HepG2 (cell line): ENCODE measurements around the gene NAA25. TPM values are rescaled to one million over a fixed set of nuclear protein-coding genes. Genes with fewer than 3 reads are reported as not detected.
A peak's percentile ranks its signal among the peaks of the same experiment; 100 is the strongest.
"Not testable (repeated sequence)": the region's sequence is repeated elsewhere in the genome, so short reads cannot be mapped to it uniquely, and the experiment has no call there.

Source experiments
- ATAC-seq: fragments of 200-7000 bp; cut with Tn5 transposase; 3 replicates; pipeline ENCODE4 v1.9.1; 2020; ENCODE audit warnings: mild to moderate bottlenecking, moderate library complexity
- BruUV-seq: library from RNA; stranded (reverse); fragments of 400-500 nt; replicated peaks from 2 replicates; lab custom pipeline; 2021; lab: Mats Ljungman, UMichigan
- CTCF ChIA-PET: fragments of 300-600 bp; formaldehyde crosslinking; extraction: SDS; loops from one replicate; lab custom pipeline; 2021; ENCODE audit warnings: low total read pairs, inconsistent platforms, low intra/inter-chr PET ratio; lab: Yijun Ruan, JAX
- POLR2A ChIA-PET: fragments of 350-600 bp; sonication (Branson Sonifier 250); formaldehyde crosslinking; loops from one replicate; lab custom pipeline; 2020; ENCODE audit warnings: antibody characterized with exemption, inconsistent platforms; lab: Yijun Ruan, JAX
- DNase-seq: peaks from one replicate; pipeline ENCODE4 v3.0.0-alpha.2; 2015; ENCODE audit warnings: low spot score
- FAIRE-seq: peaks from 3 replicates; lab custom pipeline; 2011; peaks lifted over from hg19 to GRCh38; lab: Jason Lieb, UNC
- H2AFZ ChIP-seq: one replicate; pipeline ENCODE4 v1.6.1; 2011; ENCODE audit warnings: low read length, inconsistent platforms
- H3K27ac ChIP-seq: fragments of 300-600 bp; 3 replicates; pipeline ENCODE4 v1.8.0; 2011; ENCODE audit warnings: mixed run types, mild to moderate bottlenecking, mixed read lengths, low read length, inconsistent platforms; ENCODE audit not compliant: insufficient read depth; ENCODE audit errors: extremely low read length
- H3K27me3 ChIP-seq, 2 experiments: fragments of 200-600 bp in 1 of 2; 2 replicates in 1 of 2; 3 replicates in 1 of 2; pipeline versions ENCODE4 v1.6.0 to v1.8.0; 2011; ENCODE audit warnings: low read length in 2 of 2, mild to moderate bottlenecking in 2 of 2, moderate library complexity in 2 of 2, inconsistent platforms in 1 of 2; ENCODE audit not compliant: insufficient read depth in 2 of 2, control insufficient read depth in 1 of 2
- H3K36me3 ChIP-seq, 2 experiments: fragments of 200-600 bp in 1 of 2; replicated peaks in 1 of 2; 2 replicates in 1 of 2; 3 replicates in 1 of 2; pipeline versions ENCODE4 v1.5.1 to v1.8.0; 2011; ENCODE audit warnings: low read length in 2 of 2, inconsistent platforms in 1 of 2; ENCODE audit not compliant: insufficient read depth in 2 of 2, control insufficient read depth in 1 of 2
- H3K4me1 ChIP-seq: 2 replicates; pipeline ENCODE4 v1.5.1; 2012; ENCODE audit warnings: low read length, inconsistent platforms; ENCODE audit not compliant: insufficient read depth
- H3K4me2 ChIP-seq: 2 replicates; pipeline ENCODE4 v1.6.0; 2011; ENCODE audit warnings: low read depth, low read length, inconsistent platforms
- H3K4me3 ChIP-seq, 3 experiments: fragments of 200-600 bp in 1 of 3; sonication (generic), shearing (Covaris generic) in 1 of 3; replicated peaks in 1 of 3; 2 replicates each; pipeline ENCODE4 v1.5.1; 2011 to 2016; ENCODE audit warnings: low read length in 3 of 3, inconsistent platforms in 2 of 3, low read depth in 2 of 3, mild to moderate bottlenecking in 2 of 3, control low read depth in 1 of 3, mixed read lengths in 1 of 3; ENCODE audit not compliant: insufficient read depth in 1 of 3
- H3K79me2 ChIP-seq: one replicate; pipeline ENCODE4 v1.6.1; 2011; ENCODE audit warnings: low read length, inconsistent platforms; ENCODE audit not compliant: insufficient read depth
- H3K9ac ChIP-seq: 2 replicates; pipeline ENCODE4 v1.6.0; 2011; ENCODE audit warnings: mild to moderate bottlenecking, low read depth, low read length, inconsistent platforms; ENCODE audit not compliant: insufficient read depth
- H3K9me3 ChIP-seq: 2 replicates; pipeline ENCODE4 v1.5.1; 2012; ENCODE audit warnings: mild to moderate bottlenecking, low read length
- H4K20me1 ChIP-seq: 2 replicates; pipeline ENCODE4 v1.6.0; 2011; ENCODE audit warnings: inconsistent platforms, mild to moderate bottlenecking, low read length, moderate library complexity; ENCODE audit not compliant: insufficient read depth
- NFIB ChIP-seq: sonication (generic); formaldehyde crosslinking; IDR thresholded peaks from 2 replicates; pipeline ENCODE4 v1.9.0; 2021; ENCODE audit warnings: missing genetic modification reagents, mild to moderate bottlenecking, borderline replicate concordance
- RBM22 ChIP-seq: fragments of 200-400 bp; formaldehyde crosslinking; optimal IDR thresholded peaks from 2 replicates; pipeline ENCODE3; 2017; ENCODE audit warnings: mild to moderate bottlenecking, low read length, moderate library complexity
- ZNF121 ChIP-seq: sonication (generic); formaldehyde crosslinking; IDR thresholded peaks from 2 replicates; pipeline ENCODE4 v1.5.0; 2020; ENCODE audit warnings: mild to moderate bottlenecking, missing genetic modification reagents
- WGBS: methylation state at CpG from one replicate; pipeline ENCODE4 v1.1.6; 2017; ENCODE audit warnings: low lambda C conversion rate; 5-methylcytosine and 5-hydroxymethylcytosine counted together
- in situ Hi-C: cut with HindIII; loops from 2 replicates; pipeline ENCODE4 v1.10.0; 2017; ENCODE audit warnings: low pct_unique_long_range_greater_than_20kb; ENCODE audit not compliant: extremely low pct_ligation_motif_present
- intact Hi-C: fragments of 100-400 bp; cut with micrococcal nuclease; formaldehyde crosslinking; loops from one replicate; pipeline ENCODE4 v1.10.0; 2022; ENCODE audit not compliant: unreplicated experiment
- polyA plus RNA-seq, 8 experiments: library from polyadenylated mRNA; depleted of rRNA in 3 of 8; stranded (reverse) in 7 of 8; unstranded in 1 of 8; fragments of >200 nt; fragmentation: Illumina TruSeq in 4 of 8; extraction: Trizol in 4 of 8; gene quantifications; 2 replicates each; pipeline versions ENCODE4 v1.2.1 to v1.2.3, GENCODE V29; 2011 to 2016; ENCODE audit warnings: low read depth in 4 of 8, missing spikeins in 1 of 8, mixed read lengths in 1 of 8; ENCODE audit not compliant: insufficient read depth in 1 of 8
- total RNA-seq, 5 experiments: library from RNA; depleted of rRNA; stranded (reverse); fragments of >200 nt; fragmentation: Illumina TruSeq; extraction: Trizol; gene quantifications; 2 replicates each; pipeline ENCODE4 v1.2.3, GENCODE V29; 2016; ENCODE audit warnings: low read depth in 1 of 5

The NAA25 gene
- total and polyA plus RNA-seq, 2 of the 13 experiments (the other 11 are each of a cell fraction or from before 2014, with no cell fraction given): 11.4 to 32.0 TPM

GRCh38 chr12:112046003-112046402 lies 62.6 kb downstream of the NAA25 start:
- CTCF ChIA-PET: no interaction called here
- WGBS: 81% methylated on average over 4 of the region's 4 CpGs
- no peak overlapping the region for H3K9ac ChIP-seq
- FAIRE-seq (no peak), DNase-seq (no peak), ATAC-seq (no peak; the same call in 2 of the 3 replicates)
- H3K4me2 ChIP-seq: no peak overlapping the region
- H3K36me3 ChIP-seq: peaks cover 22 to 79% of the 10 kb centered on the region in 2 experiments
- no peaks in the 10 kb centered on the region for H3K79me2 ChIP-seq
- H2AFZ ChIP-seq: no peak overlapping the region
- no peaks in the 10 kb centered on the region; the same call in 1 of the 2 replicates for H3K4me1 ChIP-seq
- POLR2A ChIA-PET: no interaction called here
- H4K20me1 ChIP-seq: no peaks in the 10 kb centered on the region; the same call in 1 of the 2 replicates
- no peak overlapping the region for H3K4me3 ChIP-seq
- intact Hi-C loops: no loop called here
- no TSS peak for BruUV-seq
- H3K27me3 ChIP-seq: no peaks in the 10 kb centered on the region
- no peak overlapping the region for H3K27ac ChIP-seq
- H3K9me3 ChIP-seq: no peaks in the 10 kb centered on the region
- in situ Hi-C loops: no loop called here
- TF ChIP-seq RBM22: peak; percentile 82
- no peak for TF ChIP-seq NFIB (CRISPR knock-in tag)

GRCh38 chr12:112036614-112037013 lies 72.0 kb downstream of the NAA25 start:
- ATAC-seq, BruUV-seq, POLR2A ChIA-PET, H3K27me3 ChIP-seq, CTCF ChIA-PET, H3K9me3 ChIP-seq, H2AFZ ChIP-seq, H3K4me1 ChIP-seq, FAIRE-seq, H4K20me1 ChIP-seq, in situ Hi-C loops, H3K79me2 ChIP-seq, H3K9ac ChIP-seq, H3K4me3 ChIP-seq, intact Hi-C loops, DNase-seq, H3K4me2 ChIP-seq, H3K27ac ChIP-seq: not testable (repeated sequence)
- WGBS: 99% methylated on average over 12 of the region's 12 CpGs
- peak; percentile 70; the same call in 1 of the 2 replicates for TF ChIP-seq ZNF121 (CRISPR knock-in tag)
- H3K36me3 ChIP-seq: peaks cover 14 to 74% of the 10 kb centered on the region in 2 experiments
